Activated T-cell treated with anti-CD3 and anti-CD28 coated beads, Interleukin-2, amount 50 U/mL, for 1 hour (primary cell): Measurements from ENCODE around the gene WWTR1.

Experiments used
- DNase-seq: peaks from one replicate; pipeline ENCODE4 v3.0.0-alpha.2; 2020

Gene WWTR1

DNA sequence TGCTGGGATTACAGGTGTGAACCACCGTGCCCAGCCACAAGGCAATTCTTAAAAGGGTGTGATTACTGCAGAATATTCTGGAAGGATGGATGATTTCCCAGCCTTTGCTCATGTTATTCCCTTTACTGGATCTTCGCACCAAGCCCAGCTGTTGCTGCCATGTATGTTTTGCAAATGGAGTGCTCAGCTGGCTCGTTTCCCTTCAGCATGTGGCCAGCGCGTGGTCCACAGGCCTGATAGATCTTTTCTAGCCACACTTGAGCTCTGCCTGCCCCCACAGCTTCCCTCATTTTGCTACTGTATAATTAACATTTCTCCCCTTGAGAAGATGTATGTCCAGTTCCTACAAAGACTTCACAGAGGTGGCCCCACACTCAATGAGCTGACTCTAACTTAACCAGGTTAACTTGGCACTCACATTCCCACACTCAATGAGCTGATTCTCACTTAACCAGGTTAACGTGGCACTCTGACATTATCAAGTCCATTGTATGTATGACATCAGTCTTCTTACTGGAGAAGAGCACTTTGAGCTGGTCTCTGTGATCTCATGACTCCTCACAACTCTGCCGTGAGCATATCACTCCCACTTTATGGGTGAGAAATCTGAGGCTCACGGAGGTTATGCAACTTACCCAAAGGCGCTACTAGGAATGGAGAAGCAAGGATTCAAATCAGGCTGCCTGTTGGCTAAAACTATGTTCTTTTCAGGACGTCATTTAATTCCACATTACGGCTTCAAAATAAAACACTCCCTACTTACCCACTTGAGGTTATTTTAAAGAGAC is 134.1 kb downstream of the WWTR1 start:
- no peak for DNase-seq

GRCh38 chr3:149519912-149520311 is 137.9 kb downstream of the WWTR1 start:
- no peak for DNase-seq

DNA sequence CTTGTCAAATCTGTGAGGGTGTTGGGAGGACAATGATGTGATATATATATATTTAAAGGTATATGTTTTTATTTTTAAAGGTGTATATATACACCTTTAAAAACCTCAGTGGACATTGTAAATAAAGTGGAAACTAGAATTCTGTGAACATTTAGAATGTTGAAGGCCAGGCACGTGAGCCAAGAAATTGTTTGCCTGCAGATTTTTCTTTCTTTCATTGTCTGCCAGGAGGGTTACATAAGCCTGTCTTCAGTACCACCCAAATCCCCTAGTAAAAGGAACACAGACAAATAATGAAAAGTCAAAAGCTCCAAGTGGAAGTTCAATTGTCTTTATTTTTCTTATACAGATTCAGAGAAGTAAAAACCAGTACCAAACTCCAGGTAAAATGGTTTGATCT is 140.9 kb downstream of the WWTR1 start:
- DNase-seq = no peak

DNA sequence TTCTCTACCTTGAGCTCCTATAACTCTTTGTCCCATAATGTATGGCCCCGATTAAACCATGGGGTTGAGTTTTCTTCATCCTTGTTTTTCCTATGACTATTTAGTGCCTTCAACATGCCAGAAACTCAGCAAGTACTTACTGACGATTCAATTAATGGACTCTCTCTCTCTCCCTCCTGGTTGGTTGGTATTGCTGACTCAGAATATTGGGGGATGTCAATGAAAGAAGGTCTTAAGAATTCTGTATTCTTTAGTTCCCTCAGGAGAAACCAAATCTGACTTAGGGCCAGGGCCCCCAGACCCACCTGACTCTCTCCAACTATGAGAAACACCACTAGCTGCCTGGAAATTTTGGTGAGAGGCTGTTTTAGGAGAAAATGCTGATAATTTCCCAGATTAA is 142.6 kb downstream of the WWTR1 start:
- DNase-seq = no peak

- DNase-seq = no peak
Measured at GRCh38 chr3:149514471-149514870, 143.4 kb downstream of the WWTR1 start.

DNA sequence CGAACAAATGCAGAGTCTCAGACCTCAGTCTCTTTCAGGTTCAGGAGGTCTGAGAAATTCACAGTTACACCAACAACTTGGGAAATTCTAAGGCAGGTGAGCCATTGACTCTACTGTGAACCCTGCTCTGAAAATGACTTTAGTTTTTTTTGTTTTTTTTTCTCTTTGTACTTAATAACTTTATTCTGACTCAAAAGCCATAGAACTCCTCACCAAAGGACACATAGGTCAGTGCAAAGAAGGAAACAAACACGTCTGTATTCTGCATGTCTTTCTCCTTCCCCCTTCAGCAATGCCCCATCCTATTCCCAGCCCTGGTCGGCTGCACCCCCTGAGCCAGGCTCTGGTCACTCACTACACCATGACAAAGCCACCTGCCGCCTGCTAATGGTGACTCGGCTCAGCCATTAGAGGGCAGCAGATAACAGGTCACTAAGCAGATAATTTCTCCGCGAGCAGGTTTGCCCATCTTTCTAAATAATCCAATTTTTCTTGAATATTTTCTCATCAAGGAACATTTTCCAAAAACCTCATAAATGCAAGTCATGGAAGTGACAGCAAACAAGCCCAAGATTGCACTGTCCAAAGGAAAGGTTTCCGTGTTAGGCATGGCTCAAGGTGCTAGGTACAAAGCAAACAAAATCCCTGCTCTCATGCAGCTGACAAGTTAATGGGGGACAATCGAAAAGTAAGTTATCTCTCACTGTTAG is 145.6 kb downstream of the WWTR1 start:
- no peak for DNase-seq

- DNase-seq = no peak
Measured at GRCh38 chr3:149511040-149511626, 146.7 kb downstream of the WWTR1 start.

- DNase-seq = no peak
Measured at GRCh38 chr3:149510480-149510879, 147.3 kb downstream of the WWTR1 start.

DNA sequence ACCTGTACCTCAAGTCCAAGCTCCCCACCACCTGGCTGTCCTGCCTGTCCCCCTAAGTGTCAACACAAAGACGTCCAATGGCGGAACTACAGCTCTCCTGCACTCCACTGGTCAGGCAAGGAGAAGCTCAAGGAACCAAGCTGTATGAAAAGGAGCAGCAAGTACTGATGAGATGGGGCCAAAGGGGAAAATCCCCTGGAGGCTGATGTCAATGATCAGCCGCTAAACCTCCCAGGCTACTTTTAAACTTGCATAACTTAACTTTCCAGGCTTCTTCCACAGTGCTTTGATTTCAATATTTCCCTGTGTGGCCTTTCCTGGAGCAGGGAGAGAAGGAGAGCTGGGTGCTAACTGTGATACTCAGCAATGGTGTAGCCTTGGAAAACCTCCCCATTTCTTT is 148.3 kb downstream of the WWTR1 start:
- no peak for DNase-seq

- DNase-seq = no peak
Measured at GRCh38 chr3:149507491-149508324, 150.1 kb downstream of the WWTR1 start.

GRCh38 chr3:149506965-149507364 is 150.9 kb downstream of the WWTR1 start:
- no peak for DNase-seq

- DNase-seq = no peak
Measured at GRCh38 chr3:149506540-149506939, 151.3 kb downstream of the WWTR1 start.

- DNase-seq = no peak
Measured at GRCh38 chr3:149502438-149502837, 155.4 kb downstream of the WWTR1 start.

GRCh38 chr3:149501524-149501923 is 156.3 kb downstream of the WWTR1 start:
- DNase-seq = no peak

- no peak for DNase-seq
Measured at GRCh38 chr3:149497966-149498670, 159.7 kb downstream of the WWTR1 start.

- no peak for DNase-seq
Measured at GRCh38 chr3:149496891-149497290, 160.9 kb downstream of the WWTR1 start.

DNA sequence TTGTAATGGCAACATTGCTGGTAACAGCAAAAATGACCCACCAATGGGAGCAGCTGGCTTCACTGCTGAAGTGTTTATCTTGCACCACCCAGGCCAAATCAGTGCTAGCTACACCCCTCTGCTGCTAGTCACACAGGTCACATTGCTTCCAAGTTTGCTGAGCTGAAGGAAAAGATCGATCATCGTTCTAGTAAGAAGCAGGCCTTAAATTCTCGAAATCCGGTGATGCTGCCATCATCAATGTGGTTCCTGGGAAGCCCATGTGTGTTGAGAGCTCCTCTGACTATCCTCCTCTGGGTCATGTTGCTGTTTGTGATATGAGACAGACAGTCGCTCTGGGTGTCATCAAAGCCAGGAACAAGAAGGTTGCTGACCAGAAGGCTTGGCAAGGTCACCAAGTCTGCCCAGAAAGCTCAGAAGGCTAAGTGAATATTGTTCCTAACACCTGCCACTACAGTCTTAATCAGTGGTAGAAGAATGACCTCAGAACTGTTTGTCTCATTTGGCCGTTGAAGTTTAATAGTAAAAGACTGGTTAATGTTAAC is 162.2 kb downstream of the WWTR1 start:
- no peak for DNase-seq

GRCh38 chr3:149494759-149495580 is 162.9 kb downstream of the WWTR1 start:
- DNase-seq = no peak

DNA sequence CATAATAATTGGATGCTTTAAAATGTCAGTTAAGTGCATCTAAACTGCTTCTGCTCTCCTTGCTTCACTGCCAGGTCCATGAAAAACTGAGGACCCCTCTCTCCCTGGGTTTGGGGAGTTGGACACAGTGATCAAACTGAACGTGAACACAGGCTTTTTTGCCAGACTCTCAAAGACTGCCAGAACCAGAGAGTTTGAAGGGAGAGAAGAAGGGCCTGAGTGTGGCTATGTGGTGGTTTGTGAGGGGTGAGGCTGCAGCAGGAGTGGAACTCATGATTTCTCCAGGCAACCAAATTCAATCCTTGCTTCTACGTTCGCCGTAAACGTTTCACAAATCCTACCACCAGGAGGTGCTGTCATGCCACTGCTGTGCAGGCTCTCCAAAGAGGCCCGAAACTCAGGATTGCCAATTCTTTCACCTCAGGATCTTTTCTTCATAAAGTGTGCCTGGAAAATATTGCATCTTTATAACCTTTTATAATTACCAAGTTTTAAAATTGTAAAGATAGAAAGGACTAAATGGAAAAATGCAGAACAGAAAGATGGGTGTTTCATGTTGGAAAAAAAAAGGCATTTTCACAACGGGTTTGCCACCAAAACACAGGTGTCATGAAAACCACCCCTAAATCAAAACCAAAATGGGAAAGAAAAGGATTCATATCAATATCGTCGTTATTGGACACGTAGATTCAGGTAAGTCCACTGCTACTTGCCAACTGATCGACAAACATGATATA is 163.6 kb downstream of the WWTR1 start:
- no peak for DNase-seq

DNA sequence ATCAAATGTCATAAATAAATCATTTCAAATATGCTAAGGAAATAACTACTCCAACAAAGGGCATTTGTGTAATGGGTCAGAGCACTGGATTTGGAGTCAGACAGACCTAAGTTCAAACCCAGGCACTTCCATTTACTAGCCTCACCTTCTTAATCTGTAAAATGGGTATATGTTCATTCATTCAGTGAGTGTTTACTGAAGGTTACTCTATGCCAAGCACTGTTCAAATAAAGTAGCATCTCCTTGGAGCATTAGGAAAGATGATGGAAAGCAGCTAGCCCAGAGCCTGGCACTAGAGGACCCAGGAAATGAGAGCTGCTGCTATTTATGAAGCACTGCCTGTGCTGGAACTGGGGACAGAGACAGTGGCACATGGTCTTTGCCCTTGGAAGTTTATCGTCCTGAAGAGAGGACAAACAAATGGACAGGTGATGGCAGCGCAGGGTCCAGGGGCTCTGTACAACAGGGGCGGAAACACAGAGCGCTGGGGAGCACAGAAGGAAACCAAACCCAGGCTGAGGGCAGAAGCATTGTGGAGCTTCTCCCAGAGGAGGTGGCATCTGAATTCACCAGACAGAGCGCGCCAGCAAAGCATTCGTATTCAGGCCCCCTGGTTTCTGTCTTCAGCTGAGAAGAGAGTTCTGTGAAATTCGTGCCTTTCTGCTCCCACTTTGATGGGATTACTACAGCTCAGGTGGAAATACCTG is 164.4 kb downstream of the WWTR1 start:
- DNase-seq = no peak
